HG02885 (cell line): ENCODE measurements around the gene PTPRM.

Experiments used
- ATAC-seq: cut with Tn5 transposase; IDR thresholded peaks from one replicate; pipeline ENCODE4 v1.9.1; 2021; ENCODE audit warnings: mild to moderate bottlenecking; ENCODE audit not compliant: unreplicated experiment, poor library complexity

Gene PTPRM

GRCh38 chr18:8241731-8242130, 674.6 kb downstream of the PTPRM start:
- ATAC-seq, result no peak

- no peak for ATAC-seq
Measured at GRCh38 chr18:8242151-8242696, 675.1 kb downstream of the PTPRM start.

- no peak for ATAC-seq
Measured at GRCh38 chr18:8247700-8248099, 680.6 kb downstream of the PTPRM start.

- no peak for ATAC-seq
Measured at GRCh38 chr18:8248576-8248975, 681.5 kb downstream of the PTPRM start.

GRCh38 chr18:8249811-8250210, 682.7 kb downstream of the PTPRM start:
- no peak for ATAC-seq

GRCh38 chr18:8252371-8252770, 685.3 kb downstream of the PTPRM start:
- no peak for ATAC-seq

- ATAC-seq, result no peak
Measured at GRCh38 chr18:8253944-8254343, 686.8 kb downstream of the PTPRM start.

- ATAC-seq, result no peak
Measured at GRCh38 chr18:8254654-8255053, 687.5 kb downstream of the PTPRM start.

- ATAC-seq, result no peak
Measured at GRCh38 chr18:8257851-8258434, 690.8 kb downstream of the PTPRM start.

GRCh38 chr18:8260319-8260718, 693.2 kb downstream of the PTPRM start:
- no peak for ATAC-seq

GRCh38 chr18:8260827-8261226, 693.7 kb downstream of the PTPRM start:
- peak; percentile 83 for ATAC-seq

- no peak for ATAC-seq
Measured at GRCh38 chr18:8261651-8262091, 694.6 kb downstream of the PTPRM start.

GRCh38 chr18:8262221-8262620, 695.1 kb downstream of the PTPRM start:
- no peak for ATAC-seq

- ATAC-seq, result no peak
Measured at GRCh38 chr18:8264116-8264515, 697.0 kb downstream of the PTPRM start.

- no peak for ATAC-seq
Measured at GRCh38 chr18:8264861-8265411, 697.8 kb downstream of the PTPRM start.

- no peak for ATAC-seq
Measured at GRCh38 chr18:8272254-8272653, 705.1 kb downstream of the PTPRM start.

- no peak for ATAC-seq
Measured at GRCh38 chr18:8274370-8274769, 707.3 kb downstream of the PTPRM start.

GRCh38 chr18:8276406-8276805, 709.3 kb downstream of the PTPRM start:
- no peak for ATAC-seq

- ATAC-seq, result no peak
Measured at GRCh38 chr18:8277270-8277669, 710.2 kb downstream of the PTPRM start.

- ATAC-seq, result no peak
Measured at GRCh38 chr18:8279346-8279745, 712.2 kb downstream of the PTPRM start.

- no peak for ATAC-seq
Measured at GRCh38 chr18:8279781-8280330, 712.7 kb downstream of the PTPRM start.
